GM18505 (cell line): ENCODE results near the gene ASTN1.
"Not testable (repeated sequence)": the region's sequence is repeated elsewhere in the genome, so short reads cannot be mapped to it uniquely, and the experiment has no call there.

Experiments
- ATAC-seq: cut with Tn5 transposase; IDR thresholded peaks from one replicate; pipeline ENCODE4 v1.9.1; 2021; ENCODE audit not compliant: unreplicated experiment
- POLR2A ChIP-seq: IDR thresholded peaks from 4 replicates; pipeline ENCODE4 v1.6.1; 2011; ENCODE audit warnings: borderline replicate concordance; ENCODE audit not compliant: insufficient read depth, insufficient read length; ENCODE audit errors: extremely low read depth

Gene ASTN1

DNA sequence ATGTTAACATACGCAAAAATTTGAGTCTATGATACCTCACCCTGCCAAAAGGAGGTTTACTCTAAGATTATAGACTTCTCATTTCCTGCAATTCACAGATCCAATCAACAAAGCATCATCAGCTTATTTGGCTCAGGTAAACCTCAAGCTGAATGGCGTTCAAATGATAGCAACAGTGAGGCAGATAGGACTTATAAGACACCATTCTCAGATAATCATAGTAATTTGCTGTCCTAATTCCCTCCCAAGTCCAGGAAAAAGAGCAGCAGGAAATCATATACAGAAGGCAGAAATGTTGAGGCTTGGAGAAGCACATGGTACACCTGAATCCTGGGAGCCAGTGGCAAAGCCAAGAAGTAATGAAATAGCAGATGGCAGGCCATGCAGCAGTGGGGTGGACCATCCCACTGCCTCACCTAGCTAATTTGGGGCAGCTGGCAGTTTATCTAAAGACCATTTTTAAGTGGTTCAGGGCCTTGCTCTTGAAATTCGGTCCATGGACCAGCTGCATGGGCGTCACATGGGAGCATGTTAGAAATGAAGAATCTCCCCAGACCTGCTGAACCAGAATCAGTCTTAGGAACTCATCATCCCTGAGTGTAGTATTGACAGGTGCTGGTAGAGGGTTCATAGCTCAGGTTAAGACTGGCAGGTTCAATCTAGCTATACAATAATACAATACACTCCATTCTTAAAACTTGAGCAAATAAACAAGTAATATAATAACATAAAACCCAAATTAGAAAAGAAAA lies 57.7 kb downstream of the ASTN1 start:
- TF ChIP-seq POLR2A, result no peak
- ATAC-seq, result no peak

DNA sequence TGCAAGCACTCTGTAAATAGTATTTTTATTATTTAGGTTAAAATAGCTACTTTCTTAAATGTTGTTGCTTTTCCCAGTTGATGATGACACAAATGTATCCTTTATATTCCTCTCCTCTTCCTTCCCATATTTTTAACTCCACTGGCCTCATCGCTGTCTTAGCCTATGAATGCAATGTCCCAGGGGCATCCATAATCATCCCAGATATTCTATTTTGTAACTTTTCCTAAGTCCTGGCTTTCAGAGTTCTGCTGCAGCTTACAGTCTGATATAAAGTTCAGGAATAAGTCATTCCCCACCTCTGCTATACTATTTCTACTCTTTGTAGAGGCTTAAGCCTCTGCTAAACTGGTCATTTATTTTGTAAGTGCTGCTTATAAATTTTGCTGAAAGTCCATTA lies 58.3 kb downstream of the ASTN1 start:
- no peak for TF ChIP-seq POLR2A
- no peak for ATAC-seq

DNA sequence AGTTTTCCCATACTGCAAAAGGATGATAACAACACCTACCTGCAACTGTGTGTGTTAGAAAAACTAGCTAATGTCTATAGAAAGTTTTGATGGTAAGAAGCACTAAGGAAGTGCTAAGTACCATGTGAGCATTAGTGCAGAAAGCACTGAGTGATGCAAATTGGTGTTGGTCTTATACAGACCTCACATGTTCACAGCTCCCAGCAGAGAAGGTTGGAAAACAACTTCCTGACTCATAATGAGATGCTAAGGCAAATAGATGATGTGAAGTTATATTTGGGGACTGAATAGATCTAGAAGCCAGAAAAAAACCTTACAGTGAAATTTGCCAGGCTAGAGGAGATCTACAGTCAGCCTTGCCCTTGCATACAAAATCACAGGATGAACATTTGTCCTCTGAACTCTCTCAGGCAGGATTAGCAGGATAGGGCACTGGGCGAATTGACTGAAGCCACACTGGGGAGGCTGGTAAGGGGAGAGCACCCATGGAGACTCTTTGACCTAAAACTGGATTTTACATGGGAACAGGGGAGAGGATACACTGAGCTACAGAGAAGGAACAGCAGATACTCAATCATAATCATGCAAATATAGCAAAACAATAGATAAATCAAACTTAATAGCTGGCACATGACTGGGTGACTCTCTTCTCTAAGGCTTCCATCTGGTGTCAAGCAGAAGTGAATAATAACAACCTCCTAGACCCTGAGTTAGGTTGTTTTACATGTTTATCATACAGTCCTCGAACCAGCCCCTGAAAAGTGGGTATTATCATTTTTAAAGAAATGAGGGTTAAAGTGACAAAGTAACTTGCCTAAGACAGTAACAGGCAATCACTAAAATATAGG lies 61.3 kb downstream of the ASTN1 start:
- ATAC-seq, result no peak
- TF ChIP-seq POLR2A, result no peak

DNA sequence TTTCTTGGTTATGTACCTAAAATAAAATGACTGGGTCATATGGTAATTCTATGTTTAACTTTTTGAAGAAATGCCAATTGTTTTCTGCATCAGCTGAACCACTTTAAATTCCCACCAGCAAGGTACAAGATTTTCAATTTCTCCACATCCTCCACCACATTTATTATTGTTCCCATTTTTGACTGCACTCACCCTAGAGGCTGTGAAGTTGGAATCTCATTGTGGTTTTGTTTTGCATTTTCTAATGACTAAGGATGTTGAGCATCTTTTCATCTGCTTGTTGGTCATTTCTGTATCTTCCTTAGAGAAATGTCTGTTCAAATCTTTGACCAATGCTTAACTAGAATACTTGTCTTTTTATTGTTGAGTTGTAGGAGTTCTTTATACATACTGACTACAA lies 72.5 kb downstream of the ASTN1 start:
- no peak for TF ChIP-seq POLR2A
- ATAC-seq, result no peak

DNA sequence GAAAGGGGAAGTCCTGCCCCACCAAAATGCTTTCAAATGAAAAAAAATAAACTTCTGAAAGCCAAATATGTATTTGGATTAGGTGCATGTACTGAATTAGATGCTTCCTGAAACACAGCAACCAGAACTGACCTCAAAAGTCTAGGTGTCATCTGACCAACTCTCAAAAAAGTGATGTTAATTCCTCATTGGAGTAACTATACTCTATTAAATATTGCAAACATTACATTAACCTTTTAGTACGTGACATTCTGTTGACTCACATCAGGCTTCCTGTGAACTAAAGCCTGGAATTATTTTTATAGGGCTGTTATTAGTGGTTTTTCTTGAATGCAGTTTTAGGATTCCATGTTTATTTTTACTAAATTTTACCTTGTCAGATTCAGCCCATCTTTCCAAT lies 73.5 kb downstream of the ASTN1 start:
- no peak for TF ChIP-seq POLR2A
- ATAC-seq, result no peak

DNA sequence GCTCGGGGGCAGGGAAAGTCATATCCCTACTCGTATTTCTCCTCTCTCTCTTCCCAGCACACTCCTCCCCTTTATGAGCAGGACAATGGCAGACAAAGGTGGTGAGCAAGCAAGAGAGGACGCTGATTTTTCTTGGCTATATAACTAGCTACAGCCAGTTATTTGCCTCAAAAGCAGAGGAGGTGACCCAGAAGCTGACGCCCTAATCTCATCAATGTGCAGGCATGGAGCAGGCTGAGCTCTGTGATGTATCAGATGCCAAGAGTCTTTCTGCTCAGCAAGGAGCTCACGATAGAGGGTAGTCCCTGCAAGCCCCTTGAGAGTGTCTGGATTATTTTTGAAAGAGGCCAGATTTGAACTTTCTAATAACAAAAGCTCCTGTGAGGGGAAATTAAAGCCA lies 75.5 kb downstream of the ASTN1 start:
- ATAC-seq, result no peak
- TF ChIP-seq POLR2A, result no peak

DNA sequence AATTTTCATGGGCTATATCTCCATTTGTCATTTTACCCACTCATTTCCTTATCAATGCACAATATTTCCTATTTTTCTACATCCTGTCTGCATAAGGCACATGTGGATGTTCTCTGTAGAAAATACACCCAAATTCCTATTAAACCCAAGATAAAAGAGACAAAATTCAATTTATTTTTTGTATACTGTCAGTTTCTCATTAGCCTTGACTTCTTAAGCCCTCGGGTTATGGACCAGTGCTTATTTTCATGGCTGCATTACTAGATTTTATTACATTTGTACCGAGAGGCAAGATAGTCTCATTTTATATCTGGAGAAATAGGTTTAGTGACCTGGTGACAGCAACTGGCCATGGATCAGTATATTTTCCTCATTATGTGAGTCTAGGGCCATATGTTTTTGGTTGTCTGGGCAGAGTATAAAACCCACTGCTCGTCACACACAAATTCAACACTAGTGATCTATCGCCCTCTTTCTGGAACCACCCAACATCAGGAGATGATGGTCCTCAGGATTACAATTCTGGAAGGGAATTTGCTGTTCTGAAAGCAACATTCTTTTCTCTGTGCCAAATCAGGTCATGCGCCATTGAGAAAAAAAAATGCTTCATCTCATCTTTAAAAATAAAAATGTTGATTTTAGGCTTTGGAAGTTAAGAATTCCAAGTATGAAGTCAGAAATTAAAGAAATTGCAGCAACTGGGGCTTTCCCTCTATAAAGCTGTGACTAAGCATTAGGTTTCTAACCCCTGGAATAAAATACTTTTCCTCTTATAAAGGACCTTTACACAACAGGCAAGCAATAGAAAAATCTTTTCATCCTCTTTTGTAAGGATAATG lies 81.4 kb downstream of the ASTN1 start:
- ATAC-seq, result no peak
- no peak for TF ChIP-seq POLR2A

DNA sequence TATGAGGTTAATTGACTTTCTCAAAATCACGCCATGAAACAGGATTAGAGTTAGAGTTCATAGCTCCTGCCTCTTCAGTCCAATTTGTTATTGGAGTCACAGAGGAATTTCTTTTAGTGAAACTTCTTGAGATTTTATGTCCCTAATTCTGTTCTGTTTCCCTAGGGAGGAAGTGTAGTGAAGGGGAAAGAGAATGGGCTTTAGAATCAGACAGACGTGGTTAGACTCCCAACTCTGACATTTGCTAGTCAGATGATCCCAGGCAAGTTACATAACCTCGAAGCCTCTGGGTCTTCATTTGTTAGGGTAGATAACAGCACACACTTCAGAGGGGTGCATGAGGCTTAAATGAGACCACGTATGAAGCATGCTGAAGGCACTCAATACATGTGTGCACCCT lies 83.9 kb downstream of the ASTN1 start:
- no peak for ATAC-seq
- TF ChIP-seq POLR2A, result no peak

DNA sequence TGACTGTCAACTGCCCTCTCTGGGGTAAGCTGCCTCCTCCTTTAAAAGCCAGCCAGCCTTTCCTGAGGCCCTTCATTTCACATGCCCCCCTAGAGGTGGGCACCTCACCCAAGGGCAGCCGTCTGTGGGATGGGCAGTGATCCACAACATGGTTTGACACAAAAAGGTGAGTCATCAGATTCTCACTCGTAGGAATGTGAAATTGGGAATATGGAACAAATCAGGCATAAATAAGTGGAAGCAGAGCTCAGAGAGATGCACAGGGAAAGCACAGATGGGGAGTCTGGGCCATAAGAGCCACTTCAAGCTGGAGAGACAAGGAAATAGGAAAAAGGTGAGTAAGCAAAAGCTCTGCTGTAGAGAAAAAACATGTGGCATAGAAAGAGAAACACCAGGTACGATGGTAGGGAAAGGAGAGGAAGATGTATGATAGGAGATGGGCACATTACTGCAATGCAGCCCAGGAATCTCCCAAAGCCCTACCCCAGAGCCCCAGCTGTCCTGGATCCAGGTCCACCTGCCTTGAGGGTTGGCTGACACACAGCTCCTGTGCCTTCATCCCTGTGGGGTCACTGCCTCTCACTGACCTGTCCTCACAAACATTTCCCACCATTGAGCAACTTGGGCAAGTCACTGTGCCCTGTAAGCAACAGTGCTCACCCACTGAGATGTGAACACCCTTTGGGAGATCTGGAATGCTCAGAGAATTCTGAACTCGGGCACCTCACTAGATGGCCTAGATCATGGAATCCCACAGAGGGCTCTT lies 86.6 kb downstream of the ASTN1 start:
- TF ChIP-seq POLR2A, result no peak
- ATAC-seq, result no peak

DNA sequence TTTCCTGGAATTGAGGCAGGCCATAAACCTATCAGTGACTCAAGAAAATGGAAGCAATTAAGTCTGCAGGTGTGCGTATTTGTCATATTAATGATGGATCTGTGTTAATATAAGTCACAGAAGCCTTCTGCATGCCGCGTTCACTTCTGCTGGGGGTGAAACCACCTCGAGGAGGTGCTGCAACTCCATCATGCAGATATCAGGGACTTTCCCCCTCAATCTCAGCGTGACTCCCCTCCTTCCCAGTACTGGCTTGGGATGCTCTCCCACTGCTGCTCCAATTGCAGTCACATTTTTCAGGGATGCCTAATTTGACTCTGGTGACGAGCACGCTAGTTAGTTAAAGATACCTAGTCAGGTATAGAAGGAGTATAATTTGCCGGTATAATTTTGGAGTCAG lies 87.5 kb downstream of the ASTN1 start:
- TF ChIP-seq POLR2A, result no peak

DNA sequence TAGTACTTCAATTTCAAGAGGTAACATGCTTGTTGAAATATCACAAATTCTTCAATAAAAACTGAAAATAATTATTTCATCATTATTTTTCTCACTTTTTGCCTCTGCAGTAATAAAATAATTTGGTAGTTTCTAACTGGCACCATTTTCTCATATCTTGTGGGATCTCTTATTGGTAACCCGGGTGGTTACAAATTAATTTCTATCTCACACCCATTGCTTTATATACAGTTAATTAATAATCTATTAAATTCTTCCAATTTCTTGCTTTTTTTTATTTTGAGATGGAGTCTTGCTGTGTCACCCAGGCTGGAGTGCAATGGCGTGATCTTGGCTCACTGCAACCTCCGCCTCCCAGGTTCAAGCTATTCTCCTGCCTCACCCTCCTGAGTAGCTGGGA lies 89.7 kb downstream of the ASTN1 start:
- ATAC-seq, result not testable (repeated sequence)

More for the DNA sequence above, 87.5 kb downstream of the ASTN1 start:
- no peak for ATAC-seq

DNA sequence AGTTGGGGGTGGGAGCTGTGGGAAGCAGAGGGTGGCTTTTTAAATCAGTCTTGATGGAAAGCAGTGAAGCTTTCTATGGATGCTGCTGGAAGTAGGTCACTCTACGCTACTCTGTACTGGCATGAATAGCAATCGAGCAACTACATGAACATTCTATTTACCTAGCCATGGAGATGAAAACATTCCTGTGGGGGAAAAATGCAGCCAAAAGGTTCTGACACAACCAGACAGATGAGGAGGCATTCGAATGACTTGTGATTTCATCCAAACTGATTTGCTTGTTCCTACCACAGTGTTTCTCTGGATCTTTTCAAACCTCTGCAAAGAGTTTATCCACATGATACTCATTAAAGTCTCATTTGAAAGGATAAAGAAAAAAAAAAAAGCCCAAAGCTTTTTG lies 95.0 kb downstream of the ASTN1 start:
- no peak for ATAC-seq
- TF ChIP-seq POLR2A, result no peak
